HG03439 (cell line): ENCODE results near the gene ZNF532.
"Not testable (repeated sequence)": the region's sequence is repeated elsewhere in the genome, so short reads cannot be mapped to it uniquely, and the experiment has no call there.

ENCODE experiments used
- ATAC-seq: cut with Tn5 transposase; IDR thresholded peaks from one replicate; pipeline ENCODE4 v1.9.1; 2021; ENCODE audit warnings: mild to moderate bottlenecking, moderate library complexity; ENCODE audit not compliant: unreplicated experiment

The ZNF532 gene

GRCh38 chr18:58850786-58851469 is 13.7 kb upstream of the ZNF532 start:
- ATAC-seq = no peak

DNA sequence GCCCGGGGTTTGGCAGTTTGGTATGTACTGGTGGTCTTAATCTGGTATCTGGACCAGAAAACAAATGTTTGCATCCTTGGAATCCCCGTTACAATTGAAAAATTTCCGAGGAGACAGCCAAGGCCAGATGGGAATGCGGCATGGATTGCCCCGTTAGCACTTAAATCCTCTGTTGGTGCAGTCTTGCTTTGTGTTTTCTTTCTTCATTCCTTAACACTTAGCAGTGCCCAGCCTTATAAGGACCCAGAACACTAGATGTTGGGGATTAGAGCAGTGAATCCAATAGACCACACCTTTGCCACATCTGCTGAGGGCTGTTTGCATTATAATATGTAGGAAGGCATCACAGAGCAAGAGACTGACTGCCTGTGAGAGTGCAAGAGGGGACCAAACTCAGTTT is 12.8 kb upstream of the ZNF532 start:
- no peak for ATAC-seq

GRCh38 chr18:58852629-58853028 is 12.0 kb upstream of the ZNF532 start:
- ATAC-seq = no peak

DNA sequence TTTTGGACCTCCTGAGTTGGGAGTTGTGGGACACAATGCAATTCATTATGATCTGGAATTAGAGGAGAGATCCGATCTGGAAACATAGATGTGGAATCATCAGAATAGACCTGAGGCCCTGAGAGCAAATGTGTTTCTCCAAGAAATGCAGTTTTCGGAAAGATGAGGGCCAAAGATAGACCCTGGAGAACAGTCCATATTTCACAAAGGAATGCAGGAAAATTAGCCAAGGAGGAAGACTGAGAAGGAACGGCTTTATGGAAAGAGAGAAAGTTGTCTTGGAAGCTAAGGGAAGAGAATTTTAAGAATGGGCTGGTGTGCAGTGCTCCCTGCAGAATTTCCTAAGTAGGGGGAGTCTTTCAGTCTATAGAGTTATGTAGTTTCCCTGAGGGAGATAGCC is 11.1 kb upstream of the ZNF532 start:
- ATAC-seq = no peak

DNA sequence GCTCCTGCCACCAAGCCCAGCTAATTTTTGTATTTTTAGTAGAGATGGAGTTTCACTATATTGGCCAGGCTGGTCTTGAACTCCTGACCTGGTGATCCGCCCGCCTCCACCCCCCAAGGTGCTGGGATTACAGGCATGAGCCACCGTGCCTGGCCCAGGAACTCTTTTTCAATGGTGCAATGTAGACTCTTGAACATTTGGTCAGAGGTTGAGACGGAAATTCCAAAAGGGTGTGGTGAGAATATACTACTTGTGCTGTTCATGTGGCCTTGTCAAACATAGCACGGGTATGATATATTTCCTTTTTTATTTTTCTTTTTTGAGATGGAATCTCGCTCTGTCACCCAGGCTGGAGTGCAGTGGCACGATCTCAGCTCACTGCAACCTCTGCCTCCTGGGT is 9.2 kb upstream of the ZNF532 start:
- ATAC-seq = not testable (repeated sequence)

DNA sequence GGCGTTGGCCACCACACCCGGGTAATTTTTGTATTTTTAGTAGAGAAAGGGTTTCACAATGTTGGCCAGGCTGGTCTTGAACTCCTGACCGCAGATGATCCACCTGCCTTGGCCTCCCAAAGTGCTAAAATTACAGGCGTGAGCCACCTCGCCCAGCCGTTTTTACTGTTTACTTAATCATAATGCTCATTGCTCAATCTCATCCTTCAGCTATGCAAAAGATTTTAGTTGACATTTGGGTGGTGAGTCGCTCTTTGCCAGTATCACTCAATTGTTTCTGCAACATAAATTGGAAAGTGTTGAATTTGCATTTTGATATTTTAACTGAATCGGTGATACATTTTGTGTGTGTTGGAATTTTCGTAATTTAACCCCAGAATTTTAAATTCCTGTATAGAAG is 7.8 kb upstream of the ZNF532 start:
- ATAC-seq = no peak

GRCh38 chr18:58858591-58859468 is 5.8 kb upstream of the ZNF532 start:
- ATAC-seq = no peak

GRCh38 chr18:58859907-58860306 is 4.8 kb upstream of the ZNF532 start:
- no peak for ATAC-seq

DNA sequence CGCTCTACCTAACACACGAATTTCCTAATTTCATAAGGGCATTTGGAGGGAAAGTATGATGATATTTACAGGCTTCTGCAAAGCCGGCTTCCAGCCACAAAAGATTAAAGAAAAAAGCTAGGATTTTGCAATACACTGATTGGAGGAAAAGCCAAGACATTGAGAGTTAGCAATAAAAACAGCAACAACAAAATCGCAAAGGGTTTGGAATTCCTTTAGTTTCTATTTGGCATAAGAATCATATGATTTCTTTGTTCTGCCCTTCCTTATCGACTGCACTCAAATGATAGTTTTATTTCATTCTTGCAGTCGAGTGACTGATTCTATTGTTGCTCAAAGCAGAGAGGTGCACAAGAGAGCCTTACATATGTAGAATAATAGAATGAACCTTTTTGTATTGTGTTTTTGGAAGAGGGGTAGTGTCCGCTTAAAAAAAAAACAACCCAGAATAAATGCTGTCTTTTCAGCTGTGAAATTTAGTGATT is 3.9 kb upstream of the ZNF532 start:
- no peak for ATAC-seq

- no peak for ATAC-seq
Observed at GRCh38 chr18:58861353-58861752, 3.3 kb upstream of the ZNF532 start.

DNA sequence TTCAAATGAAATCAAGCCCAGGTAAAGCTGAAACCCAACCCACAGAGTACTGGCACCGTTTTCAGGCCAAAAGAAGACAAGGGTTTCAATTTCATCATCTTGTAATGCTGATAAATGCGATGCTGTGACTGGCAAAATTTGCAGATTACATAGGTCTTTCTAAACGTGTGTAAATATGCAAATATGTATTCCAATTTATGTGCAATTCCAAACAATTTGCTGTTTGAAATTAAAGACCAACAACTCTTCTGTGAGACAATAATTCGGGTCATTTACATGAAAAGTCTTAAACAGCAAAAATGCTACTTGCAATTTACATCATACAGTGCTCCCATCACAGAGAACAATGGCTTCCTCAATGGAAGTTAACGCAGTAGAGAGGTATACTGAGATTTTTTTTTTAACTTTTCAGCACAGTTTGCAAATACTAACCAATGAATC is 2.8 kb upstream of the ZNF532 start:
- ATAC-seq = no peak

DNA sequence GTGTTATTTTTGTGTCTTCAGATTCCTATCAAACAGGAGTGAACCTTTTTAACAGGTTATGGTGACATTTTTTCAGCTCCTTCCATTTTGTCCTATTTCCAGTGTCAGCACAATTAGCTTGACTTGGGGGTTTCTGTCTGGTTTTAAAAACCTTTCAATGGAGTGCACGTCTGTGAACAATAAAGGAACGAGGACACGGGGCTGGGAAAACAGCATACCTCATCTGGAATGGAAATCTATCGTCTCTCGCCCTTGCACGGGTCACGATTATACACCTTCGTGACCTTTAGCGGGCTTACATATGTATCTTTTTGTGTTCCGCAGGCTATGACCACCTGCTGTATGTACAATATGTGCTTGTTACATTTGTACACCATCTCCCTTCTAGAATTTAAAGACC is 2.3 kb upstream of the ZNF532 start:
- no peak for ATAC-seq

- ATAC-seq = no peak
Observed at GRCh38 chr18:58862851-58863538, 1.7 kb upstream of the ZNF532 start.

DNA sequence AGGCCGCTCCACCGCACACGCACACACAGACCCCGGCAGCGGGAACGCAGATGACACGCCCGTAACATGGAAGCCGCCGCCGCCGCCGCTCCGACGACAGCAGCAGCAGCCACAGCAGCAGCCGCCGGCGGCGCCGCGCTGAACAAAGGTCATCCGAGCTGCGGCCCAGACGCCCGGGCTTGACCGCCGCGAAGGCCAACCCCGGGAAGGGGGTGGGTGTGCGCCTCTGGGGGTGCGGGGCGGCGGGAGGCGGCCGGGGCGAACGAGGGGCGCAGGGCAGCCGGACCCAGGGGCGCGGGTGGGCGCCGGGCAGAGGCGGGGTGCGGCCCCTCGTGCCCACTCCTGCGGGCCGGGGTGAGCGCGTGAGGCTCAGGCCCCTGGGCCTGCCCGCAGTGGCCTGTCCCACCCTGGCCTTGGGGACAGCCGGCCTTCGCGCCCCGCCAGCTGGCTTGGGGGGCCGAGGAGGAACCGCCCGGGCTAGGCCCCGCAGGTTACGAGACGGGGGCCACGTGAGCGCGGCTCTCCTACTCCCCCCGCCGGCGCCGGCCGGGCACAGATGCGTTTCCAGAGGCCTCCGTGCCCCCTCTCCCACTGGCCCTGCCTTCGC is 1.0 kb upstream of the ZNF532 start:
- ATAC-seq = no peak

DNA sequence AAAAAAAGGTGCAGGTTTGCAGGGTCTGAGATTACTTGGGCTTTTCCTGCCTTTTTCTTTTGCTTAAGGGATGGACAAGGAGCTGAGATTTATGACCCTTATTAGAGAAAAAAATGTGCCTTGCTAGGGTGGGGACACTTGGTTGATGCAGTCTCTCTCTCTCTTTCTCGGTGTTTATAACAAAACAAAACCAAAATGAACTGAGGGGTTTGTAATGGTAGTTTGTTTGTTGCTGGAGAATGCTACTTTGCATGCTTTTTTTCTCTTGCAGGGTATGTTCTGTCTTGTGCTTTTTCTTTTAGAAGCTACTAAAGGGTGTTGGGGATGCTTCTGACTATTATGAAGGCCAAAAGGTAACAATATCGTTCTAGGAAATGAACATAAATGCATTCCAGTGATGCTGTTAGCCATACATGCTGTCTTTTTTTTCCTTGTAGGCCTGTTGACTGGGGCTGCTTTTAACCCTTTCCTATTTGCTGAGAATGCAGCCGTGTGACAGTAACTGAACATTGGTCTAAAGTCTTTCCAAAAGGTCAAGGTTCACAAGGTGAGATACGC is 435 bp downstream of the ZNF532 start:
- no peak for ATAC-seq

DNA sequence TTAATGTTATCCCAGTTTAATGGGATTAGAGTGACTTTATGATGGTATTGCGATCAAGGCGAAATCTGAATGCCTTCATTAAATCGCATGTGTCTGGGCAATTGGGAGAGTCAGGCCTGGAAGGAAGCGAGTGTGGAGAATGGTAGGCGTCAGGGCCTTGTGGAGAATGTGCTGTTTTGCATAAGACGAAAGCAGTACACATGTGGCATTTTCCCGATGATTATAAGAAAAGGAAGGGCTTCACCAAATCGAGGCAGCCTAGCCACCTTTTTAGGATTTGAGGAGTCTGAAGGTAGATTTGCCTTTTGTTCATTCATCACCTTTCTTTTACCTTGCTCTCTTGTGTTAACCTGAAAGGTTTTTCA is 1.0 kb downstream of the ZNF532 start:
- no peak for ATAC-seq

GRCh38 chr18:58866066-58866772 is 1.5 kb downstream of the ZNF532 start:
- no peak for ATAC-seq

DNA sequence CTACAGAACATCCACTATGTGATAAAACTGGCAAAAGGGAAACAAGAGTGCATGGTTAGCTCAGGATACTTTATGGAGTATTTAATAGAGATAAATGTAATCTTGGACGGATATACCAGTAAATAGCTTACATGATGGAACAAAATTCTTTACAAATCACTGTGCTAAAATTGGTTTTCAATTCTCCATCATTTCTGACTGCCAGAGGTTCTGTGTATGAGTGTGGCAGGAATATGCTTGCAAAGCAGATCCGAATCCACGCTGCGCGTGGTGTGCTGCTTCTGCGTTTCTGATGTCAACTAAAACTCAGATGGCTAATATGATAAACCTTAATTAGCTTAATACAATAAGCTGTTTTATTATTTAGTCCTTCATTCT is 2.1 kb downstream of the ZNF532 start:
- no peak for ATAC-seq

DNA sequence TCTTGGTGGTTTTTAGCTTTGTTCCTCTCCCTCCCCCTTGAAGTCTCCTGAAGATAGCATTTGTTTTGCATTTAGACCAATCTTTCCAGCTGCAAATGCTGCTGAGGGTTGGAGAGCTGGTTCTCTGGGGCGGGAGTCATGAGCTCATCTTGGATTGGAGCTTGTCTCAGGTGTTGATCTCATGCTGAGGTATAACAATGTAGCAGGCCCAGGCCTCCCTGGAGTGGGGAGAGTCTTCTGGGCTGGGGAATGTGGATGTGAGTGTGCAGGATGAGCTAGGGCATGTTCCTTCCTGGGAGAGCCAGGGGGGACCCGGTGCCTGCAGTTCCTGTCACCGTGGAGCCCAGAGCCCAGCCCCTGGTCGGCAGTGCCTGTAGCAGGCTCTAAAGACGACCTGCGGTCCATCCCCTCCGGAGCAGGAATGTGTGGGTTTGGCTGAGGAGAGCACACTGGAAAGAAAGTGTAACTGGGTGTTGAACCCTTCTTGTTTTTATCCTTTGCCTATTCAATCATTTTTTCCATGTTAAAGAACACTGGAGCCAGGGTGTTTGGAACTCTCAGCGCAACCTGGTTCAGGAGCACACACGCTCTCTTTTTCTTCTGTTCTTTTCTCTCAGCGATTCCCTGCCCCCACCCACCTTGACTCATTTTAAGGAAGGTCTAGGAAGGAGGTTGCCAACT is 2.7 kb downstream of the ZNF532 start:
- ATAC-seq = no peak

DNA sequence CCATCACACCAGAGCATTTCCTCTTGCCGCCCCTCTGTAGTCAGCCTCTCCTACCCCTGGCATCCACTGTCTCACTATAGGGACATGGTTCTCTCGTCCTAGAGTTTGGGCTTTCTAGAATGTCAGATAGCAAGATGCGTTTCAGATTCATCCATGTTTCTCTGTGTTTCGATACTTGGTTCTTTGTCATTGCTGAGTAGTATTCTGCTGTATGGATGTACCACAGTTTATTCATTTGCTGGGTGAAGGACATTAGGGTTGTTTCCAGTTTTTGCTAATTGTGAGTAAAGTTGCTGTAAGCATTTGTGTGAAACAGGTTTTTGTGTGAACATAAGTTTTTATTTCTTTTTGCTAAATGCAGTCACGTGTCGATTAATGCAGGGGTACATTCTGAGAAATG is 3.8 kb downstream of the ZNF532 start:
- ATAC-seq = no peak
